Mesothelial cell of epicardium (in vitro differentiated cells): Measurements from ENCODE around the gene RCOR1. TPM values are rescaled to one million over a fixed set of nuclear protein-coding genes. Genes with fewer than 3 reads are reported as not detected.

Experiments
- DNase-seq, 2 experiments: peaks; one replicate each; pipeline ENCODE4 v3.0.0; 2021; ENCODE audit warnings: low spot score in 2 of 2; ENCODE audit not compliant: unreplicated experiment in 2 of 2
- H3K27ac Mint-ChIP-seq: 2 replicates; pipeline ENCODE4 v1.8.0; 2021; ENCODE audit warnings: mixed read lengths
- H3K27me3 Mint-ChIP-seq: 2 replicates; pipeline ENCODE4 v1.8.0; 2021; ENCODE audit warnings: low read depth, mixed read lengths
- H3K36me3 Mint-ChIP-seq: 2 replicates; pipeline ENCODE4 v1.8.0; 2021; ENCODE audit warnings: mixed read lengths
- H3K4me1 Mint-ChIP-seq: 2 replicates; pipeline ENCODE4 v1.8.0; 2021; ENCODE audit warnings: mixed read lengths
- H3K4me3 Mint-ChIP-seq: 2 replicates; pipeline ENCODE4 v1.8.0; 2021; ENCODE audit warnings: mild to moderate bottlenecking, moderate library complexity, mixed read lengths
- H3K9me3 Mint-ChIP-seq: 2 replicates; pipeline ENCODE4 v1.8.0; 2021; ENCODE audit warnings: mixed read lengths
- total RNA-seq: library from RNA; stranded (reverse); gene quantifications from 3 replicates; pipeline ENCODE4 v1.2.1, GENCODE V29; 2021
- TF ChIP-seq, protein P1 (sequence below): fragments of 200-600 bp; sonication (generic); IDR thresholded peaks from one replicate; pipeline ENCODE4 v1.5.0; 2021; ENCODE audit warnings: antibody characterized with exemption; ENCODE audit not compliant: unreplicated experiment

Gene RCOR1
- total RNA-seq, 1 donor from 2014 or later: 47.4 TPM

DNA sequence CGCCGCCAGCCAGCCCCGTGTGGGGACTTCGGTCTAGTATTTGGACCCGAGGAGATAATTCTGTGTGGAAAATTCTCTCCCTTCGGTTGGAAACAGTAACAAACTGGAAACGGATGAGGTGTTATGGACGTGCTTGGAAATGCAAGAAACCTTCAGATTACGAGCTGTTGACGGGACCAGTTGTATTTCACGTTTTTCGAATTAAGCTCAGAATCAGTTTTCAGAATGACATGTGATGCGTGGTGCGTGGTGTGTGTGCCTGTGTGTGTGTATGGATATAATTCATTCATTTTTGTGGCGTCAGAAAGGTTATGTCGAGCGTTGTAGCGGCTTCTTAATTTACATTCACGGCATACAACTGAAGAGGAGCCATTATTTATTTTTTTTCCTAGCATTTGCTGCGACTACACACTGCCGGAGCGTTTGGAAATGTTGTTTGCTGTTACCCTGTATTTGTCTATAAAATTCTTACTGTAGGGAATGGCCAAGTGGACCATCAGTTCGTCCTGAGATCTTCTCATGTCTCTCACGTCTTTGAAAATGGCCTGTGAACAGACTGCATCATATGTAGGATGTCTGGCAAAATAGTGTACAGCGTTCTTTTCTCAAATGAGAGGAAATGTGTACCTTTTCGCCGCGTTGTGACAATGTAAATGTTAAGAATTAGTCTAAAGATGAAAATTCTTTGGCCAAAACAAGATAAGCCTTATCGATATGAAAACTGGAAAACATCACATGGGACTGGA is 186.1 kb downstream of the RCOR1 start:
- no peak for DNase-seq
- Mint-ChIP-seq H3K9me3 (no peaks in the 10 kb centered on the region), H3K4me3 (peak overlapping the region; percentile 75), H3K36me3 (no peaks in the 10 kb centered on the region), H3K4me1 (peaks cover 28% of the 10 kb centered on the region), H3K27ac (peak overlapping the region; percentile 59), H3K27me3 (no peaks in the 10 kb centered on the region)
- TF ChIP-seq, protein P1, sequence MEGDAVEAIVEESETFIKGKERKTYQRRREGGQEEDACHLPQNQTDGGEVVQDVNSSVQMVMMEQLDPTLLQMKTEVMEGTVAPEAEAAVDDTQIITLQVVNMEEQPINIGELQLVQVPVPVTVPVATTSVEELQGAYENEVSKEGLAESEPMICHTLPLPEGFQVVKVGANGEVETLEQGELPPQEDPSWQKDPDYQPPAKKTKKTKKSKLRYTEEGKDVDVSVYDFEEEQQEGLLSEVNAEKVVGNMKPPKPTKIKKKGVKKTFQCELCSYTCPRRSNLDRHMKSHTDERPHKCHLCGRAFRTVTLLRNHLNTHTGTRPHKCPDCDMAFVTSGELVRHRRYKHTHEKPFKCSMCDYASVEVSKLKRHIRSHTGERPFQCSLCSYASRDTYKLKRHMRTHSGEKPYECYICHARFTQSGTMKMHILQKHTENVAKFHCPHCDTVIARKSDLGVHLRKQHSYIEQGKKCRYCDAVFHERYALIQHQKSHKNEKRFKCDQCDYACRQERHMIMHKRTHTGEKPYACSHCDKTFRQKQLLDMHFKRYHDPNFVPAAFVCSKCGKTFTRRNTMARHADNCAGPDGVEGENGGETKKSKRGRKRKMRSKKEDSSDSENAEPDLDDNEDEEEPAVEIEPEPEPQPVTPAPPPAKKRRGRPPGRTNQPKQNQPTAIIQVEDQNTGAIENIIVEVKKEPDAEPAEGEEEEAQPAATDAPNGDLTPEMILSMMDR: no peak

DNA sequence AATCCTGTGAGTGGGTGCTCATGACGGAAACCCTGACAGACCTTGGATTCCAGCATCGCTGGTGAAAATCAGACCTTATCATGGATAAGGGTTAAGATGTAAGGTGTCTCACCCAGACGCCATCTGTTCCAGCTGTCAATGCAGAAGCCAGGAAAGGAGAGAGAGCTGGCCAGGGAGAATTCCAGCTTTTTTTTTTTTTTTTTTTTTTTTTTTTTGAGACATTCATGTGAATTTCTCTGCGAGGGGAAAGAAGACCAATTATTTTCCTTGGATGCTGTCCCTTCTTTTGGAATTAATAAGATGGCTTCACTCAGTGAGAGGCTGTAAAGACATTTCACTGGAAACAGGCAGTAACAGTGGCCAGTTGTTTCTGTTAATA is 186.6 kb downstream of the RCOR1 start:
- Mint-ChIP-seq H3K27ac (peak overlapping the region; percentile 59), H3K36me3 (no peaks in the 10 kb centered on the region)

DNA sequence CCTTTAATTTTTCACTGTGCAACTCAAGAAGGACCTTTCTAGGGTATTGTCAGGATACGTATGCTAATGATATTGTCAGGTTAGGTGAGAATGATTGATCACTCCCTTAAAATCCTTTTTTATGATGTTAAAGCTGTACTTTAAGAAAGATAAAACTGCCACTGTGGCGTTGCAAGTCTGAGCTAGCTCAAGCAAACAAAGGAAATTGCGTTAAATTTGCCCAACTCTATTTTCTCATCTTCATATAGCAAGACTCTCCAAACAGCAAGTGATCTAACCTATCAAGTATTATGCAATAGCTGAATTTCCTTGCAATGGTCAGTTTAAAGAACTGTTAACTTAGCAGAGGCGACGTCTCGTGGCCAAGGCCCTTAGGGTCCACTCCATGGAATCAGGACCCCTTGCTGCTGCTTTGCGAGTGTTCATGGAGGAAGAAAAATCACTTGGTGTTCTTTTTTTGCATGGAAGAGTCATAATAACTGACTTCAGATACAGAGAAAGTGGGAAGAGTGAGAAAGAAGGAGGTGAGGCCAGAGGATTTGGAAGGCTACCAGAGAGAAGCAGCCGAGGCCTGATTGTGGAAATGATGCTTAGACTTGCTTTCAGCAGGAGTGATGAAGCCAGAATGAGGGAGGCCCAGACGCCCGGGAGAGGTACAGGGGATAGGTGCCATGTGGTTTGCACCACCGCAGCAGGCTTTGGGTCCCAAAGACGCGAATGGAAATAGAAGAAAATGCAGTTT is 187.3 kb downstream of the RCOR1 start:
- DNase-seq: no peak
- H3K4me3 Mint-ChIP-seq: peak overlapping the region; percentile 75
- peaks cover 22% of the 10 kb centered on the region for H3K4me1 Mint-ChIP-seq
- H3K9me3 Mint-ChIP-seq: no peaks in the 10 kb centered on the region
- no peak overlapping the region for H3K27ac Mint-ChIP-seq
- no peaks in the 10 kb centered on the region for H3K27me3 Mint-ChIP-seq
- no peaks in the 10 kb centered on the region for H3K36me3 Mint-ChIP-seq
- TF ChIP-seq, protein P1: no peak

More for the DNA sequence above, 186.6 kb downstream of the RCOR1 start:
- H3K4me3 Mint-ChIP-seq: peak overlapping the region; percentile 75
- TF ChIP-seq, protein P1: no peak
- no peaks in the 10 kb centered on the region for H3K9me3 Mint-ChIP-seq
- peaks cover 28% of the 10 kb centered on the region for H3K4me1 Mint-ChIP-seq
- no peaks in the 10 kb centered on the region for H3K27me3 Mint-ChIP-seq
- no peak for DNase-seq

Other genes with a start within 250 kb of the RCOR1 start
- 24.3 to 28.5 TPM (median 26.8 TPM) in 3 replicates for gene CINP, start 229.8 kb upstream of the RCOR1 start, total RNA-seq
- 29.8 to 35.0 TPM (median 30.0 TPM) in 3 replicates for gene TECPR2, start 229.7 kb upstream of the RCOR1 start, total RNA-seq
- gene ANKRD9, start 82.9 kb upstream of the RCOR1 start, total RNA-seq: 22.1 to 23.9 TPM (median 22.7 TPM) in 3 replicates
- gene TRAF3, start 184.8 kb downstream of the RCOR1 start, total RNA-seq: 26.4 to 26.9 TPM (median 26.5 TPM) in 3 replicates